NCI-H2227 (cell line): ENCODE results near the gene CYP2U1.

Experiments
- DNase-seq: peaks from one replicate; lab custom pipeline; 2025; ENCODE audit not compliant: unreplicated experiment; lab: John Stamatoyannopoulos, UW

Gene CYP2U1

GRCh38 chr4:107978716-107979451 is 47.5 kb downstream of the CYP2U1 start:
- DNase-seq: no peak

GRCh38 chr4:107987916-107988762 is 56.8 kb downstream of the CYP2U1 start:
- DNase-seq: no peak

- DNase-seq: no peak
Measured at GRCh38 chr4:107988763-107989035, 57.4 kb downstream of the CYP2U1 start.

- DNase-seq: no peak
Measured at GRCh38 chr4:107989162-107989536, 57.8 kb downstream of the CYP2U1 start.

GRCh38 chr4:107989537-107990386 is 58.4 kb downstream of the CYP2U1 start, which contains the start of gene HADH:
Gene HADH, plus strand, starts transcription at chr4:107989889. Its CDS starts 44 bp downstream, at chr4:107989933.
- peak; percentile 91 for DNase-seq

- DNase-seq: no peak
Measured at GRCh38 chr4:107991945-107992630, 60.7 kb downstream of the CYP2U1 start.

GRCh38 chr4:107993969-107994368 is 62.6 kb downstream of the CYP2U1 start:
- DNase-seq: no peak

- no peak for DNase-seq
Measured at GRCh38 chr4:107994894-107995293, 63.5 kb downstream of the CYP2U1 start.

GRCh38 chr4:107996949-107997788 is 65.8 kb downstream of the CYP2U1 start:
- no peak for DNase-seq

GRCh38 chr4:107997794-107998193 is 66.4 kb downstream of the CYP2U1 start:
- DNase-seq: no peak

- DNase-seq: no peak
Measured at GRCh38 chr4:107999932-108000539, 68.7 kb downstream of the CYP2U1 start.

GRCh38 chr4:108001540-108002135 is 70.3 kb downstream of the CYP2U1 start:
- DNase-seq: no peak
